Prostate gland (tissue), 2 donors: ENCODE results near the gene RRP1B.

Experiments used
- CTCF ChIP-seq, 4 experiments: fragments of 200-600 bp in 2 of 4; fragments of 450-650 bp in 2 of 4; sonication (generic) in 2 of 4; IDR thresholded peaks; 1 replicate in 3 of 4; 2 replicates in 1 of 4; pipeline ENCODE4 v1.5.1; 2016 to 2019; ENCODE audit warnings: antibody characterized with exemption in 4 of 4, mild to moderate bottlenecking in 2 of 4, moderate library complexity in 2 of 4
- POLR2A ChIP-seq: fragments of 450-650 bp; IDR thresholded peaks from one replicate; pipeline ENCODE4 v1.6.1; 2016; ENCODE audit warnings: antibody characterized with exemption, mild to moderate bottlenecking
- POLR2AphosphoS5 ChIP-seq: sonication (generic); formaldehyde crosslinking; IDR thresholded peaks from one replicate; pipeline ENCODE4 v1.6.1; 2017; ENCODE audit warnings: antibody characterized with exemption

GRCh38 chr21:43619856-43620255, 39.5 kb upstream of the RRP1B start:
- TF ChIP-seq CTCF (IDR thresholded peaks at IDR 0.05) (no peak), POLR2AphosphoS5 (no peak), POLR2A (no peak)
